Ramos (cell line): ENCODE measurements around the gene ZNF516.

Experiments
- in situ Hi-C: fragments of 300-500 bp; cut with MboI; formaldehyde crosslinking; loops from one replicate; pipeline ENCODE4 v1.14.3; 2022; ENCODE audit warnings: low sequenced_read_pairs; ENCODE audit not compliant: unreplicated experiment

ZNF516 gene

GRCh38 chr18:76445741-76446232 lies 49.3 kb downstream of the ZNF516 start:
- in situ Hi-C loops: no loop called here

DNA sequence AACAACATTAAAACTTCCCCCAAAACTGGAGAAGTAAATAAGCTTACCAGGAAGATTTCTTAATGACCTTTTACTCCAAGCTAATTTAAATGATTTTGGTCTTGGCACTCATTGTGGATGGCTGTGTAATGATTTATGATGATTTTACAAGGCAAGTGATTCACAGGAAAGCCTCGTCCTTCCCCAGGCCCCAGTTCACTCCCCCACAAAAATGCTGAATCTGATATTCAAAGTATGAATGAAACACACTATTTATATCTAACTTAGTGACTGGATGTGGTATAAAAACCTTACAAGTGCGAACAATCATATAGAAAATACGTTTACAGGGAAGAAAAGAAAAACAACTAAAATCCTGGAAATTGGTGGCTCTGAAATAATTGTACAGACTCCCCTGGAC lies 49.8 kb downstream of the ZNF516 start:
- in situ Hi-C loops: no loop called here

DNA sequence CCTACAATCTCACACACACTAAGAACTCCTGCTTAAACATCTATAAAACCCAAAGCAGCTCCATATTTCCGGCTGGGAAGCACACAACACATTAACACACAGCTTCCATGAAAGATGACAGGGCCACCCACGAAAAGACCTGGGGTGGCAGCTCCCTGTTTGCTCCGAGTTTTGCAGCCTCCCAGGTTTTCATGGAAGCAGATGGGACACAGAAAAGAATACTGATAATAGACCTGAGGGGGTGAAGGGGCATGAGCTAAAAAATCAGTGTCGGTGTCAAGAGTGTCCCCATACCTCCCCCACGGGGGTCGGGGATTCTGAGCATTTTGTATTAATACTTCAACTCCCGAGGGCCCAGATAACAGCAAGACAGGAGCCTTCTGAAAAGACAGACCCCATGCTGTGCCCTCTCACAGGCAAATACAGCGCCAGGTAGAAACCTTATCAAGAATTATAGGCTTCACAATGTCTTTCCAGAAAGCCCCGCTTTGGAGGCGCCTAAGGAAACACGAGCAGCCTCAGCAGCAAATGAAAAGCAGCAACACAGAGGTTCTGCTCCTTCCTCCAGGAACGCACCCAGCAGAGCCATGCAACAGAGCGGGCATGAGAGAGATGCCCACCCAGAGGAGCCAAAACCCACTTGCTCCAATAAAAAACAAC lies 50.5 kb downstream of the ZNF516 start:
- in situ Hi-C loops: no loop called here

- in situ Hi-C loops: no loop called here
These were observed 51.3 kb downstream of the ZNF516 start for GRCh38 chr18:76443519-76444445.

- in situ Hi-C loops: no loop called here
These were observed 52.5 kb downstream of the ZNF516 start for GRCh38 chr18:76442413-76443171.

DNA sequence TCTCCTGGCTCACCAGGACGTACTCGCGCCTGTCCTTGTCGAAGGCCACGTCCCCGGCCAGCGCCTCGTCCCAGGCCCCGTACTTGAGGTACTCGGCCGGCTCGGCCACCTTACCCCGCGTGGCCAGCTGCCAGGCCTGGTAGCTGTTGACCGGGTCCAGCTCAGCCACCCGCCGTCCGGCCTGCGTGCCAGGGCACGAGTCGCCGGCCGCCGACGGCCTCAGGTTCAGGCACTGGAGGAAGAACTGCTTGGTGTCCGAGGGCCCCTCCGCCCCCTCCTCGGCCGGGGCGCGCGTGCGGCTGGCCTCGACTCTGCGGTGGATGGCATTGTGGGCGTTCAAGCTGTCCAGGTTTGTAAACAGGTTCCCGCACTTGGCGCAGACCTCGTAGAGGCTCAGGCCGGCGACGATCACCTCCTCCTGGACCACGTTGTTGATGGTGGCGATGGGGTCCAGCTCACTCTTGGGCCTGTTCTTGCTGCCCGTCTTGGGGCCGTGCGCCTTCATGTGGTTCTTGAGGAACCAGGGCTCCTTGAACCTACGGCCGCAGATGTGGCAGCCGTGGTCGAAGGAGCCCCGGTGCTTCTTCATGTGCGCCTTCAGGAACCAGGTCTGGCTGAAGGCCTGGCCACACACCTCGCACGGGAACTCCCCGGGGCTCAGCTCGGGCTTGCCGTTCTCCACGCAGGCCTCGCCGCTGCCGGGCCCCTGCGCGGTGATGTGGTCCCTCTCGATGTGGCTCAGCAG lies 53.2 kb downstream of the ZNF516 start:
- in situ Hi-C loops: no loop called here

- in situ Hi-C loops: no loop called here
These were observed 53.9 kb downstream of the ZNF516 start for GRCh38 chr18:76441002-76441667.

GRCh38 chr18:76437910-76438309 lies 57.1 kb downstream of the ZNF516 start:
- in situ Hi-C loops: no loop called here

- in situ Hi-C loops: no loop called here
These were observed 58.0 kb downstream of the ZNF516 start for GRCh38 chr18:76437011-76437410.

DNA sequence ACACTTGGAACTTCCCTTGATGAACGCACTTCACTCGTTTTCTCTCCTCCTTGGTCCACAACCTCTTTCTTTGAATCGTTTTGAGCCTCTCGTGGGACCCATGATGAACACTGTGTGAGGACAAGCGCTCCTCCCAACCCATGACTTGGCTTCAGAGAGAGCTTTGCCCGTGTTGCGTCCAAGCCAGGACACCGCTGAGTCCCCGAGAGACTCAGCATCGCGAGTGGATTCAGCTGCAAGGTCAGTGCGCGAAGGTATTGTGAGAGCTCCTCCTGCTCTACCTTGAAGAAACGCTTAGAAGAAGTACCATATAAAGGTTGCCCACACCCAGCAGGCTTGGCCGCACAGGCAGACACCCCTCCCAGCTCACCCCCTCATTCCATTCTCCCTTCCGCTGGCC lies 58.7 kb downstream of the ZNF516 start:
- in situ Hi-C loops: no loop called here

DNA sequence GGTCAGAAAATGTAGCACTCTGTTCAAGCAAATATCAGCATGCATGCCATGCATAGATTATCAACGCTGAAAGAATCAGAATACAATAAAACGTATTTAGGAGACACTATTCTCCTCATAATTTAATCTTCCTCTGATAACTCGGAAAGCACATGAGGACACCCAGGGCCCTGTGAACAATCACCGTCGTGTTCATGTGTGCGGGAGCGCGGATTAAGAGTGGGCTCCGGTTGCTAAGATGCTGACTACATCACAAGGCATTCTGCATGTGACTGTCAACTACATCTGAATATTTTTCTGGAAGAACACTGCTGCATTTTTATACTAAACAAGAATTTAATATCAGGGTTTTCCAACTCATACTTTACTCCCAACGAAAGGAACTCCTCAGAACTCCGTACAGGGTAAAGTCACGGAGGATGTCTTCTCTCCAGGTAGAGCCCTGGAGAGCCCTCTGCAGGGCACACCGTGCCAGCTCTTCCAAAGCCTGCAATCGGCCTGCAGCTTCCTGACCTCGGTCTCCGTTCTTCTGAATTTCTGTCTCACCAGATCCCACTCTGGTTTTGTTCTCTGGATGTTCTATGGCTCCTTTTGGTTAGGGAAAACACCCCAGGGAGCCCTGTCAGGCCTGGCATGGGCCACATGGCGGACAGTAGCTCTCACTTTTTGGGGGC lies 59.6 kb downstream of the ZNF516 start:
- in situ Hi-C loops: no loop called here

DNA sequence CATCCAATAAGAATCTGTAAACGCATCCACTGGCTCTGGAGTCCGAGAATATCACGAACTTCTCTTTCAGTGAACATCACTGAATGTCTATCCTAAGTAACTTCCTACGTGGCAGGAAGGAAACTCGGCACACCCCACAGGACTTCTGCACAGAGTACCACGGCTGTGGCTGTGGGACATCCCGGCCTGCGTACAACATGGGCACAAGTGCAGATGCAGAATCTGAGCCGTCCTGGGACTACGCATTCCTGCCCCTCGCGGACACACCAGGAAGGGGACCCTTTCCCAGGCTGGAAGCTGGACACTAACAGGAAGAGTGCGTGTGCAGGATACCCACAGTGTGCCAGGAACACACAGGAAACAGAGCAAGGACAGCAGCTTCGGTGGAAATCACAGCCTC lies 60.6 kb downstream of the ZNF516 start:
- in situ Hi-C loops: no loop called here

DNA sequence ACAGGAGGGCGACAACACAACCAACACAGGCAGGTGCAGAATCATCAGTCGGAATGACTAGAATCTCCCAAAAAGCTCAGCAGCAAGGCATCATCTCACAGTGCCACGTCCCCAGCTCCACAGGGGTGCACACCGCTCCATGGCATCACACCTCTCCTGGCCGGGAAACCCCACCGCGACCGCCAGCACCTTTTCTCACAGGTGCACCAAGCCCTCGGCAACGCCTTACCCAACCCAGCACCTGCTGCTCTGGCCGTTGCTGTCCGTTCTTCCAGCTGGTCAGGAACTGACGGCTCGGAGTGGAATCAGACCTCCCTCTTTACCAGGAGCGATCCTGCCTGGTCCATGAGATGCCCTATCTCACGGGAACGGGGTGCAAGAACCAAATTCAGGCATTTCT lies 61.3 kb downstream of the ZNF516 start:
- in situ Hi-C loops: no loop called here

GRCh38 chr18:76432970-76433767 lies 61.9 kb downstream of the ZNF516 start:
- in situ Hi-C loops: no loop called here

DNA sequence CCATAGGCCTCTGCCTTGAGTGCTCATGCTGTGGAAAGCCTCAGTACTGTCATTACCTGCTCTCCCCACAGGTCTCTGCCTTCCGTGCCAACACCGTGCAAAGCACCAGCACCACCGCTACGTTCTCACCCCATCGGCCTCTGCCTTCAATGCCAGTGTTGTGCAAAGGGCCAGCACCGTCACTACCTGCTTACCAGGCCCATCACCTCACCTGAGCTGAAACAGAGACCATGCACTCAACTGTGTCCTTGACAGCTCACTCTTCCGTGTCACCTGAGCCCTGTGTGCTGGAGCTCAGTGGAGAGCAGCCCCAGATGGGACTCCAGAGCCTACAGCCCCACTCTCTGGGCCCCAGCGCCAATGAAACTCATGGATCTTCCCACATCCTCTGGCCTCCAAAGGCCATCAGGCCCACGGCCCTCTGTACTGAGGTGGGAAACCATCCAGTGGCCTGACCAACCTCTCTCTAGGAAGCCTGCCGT lies 62.7 kb downstream of the ZNF516 start:
- in situ Hi-C loops: no loop called here

- in situ Hi-C loops: no loop called here
These were observed 63.4 kb downstream of the ZNF516 start for GRCh38 chr18:76431437-76432273.

GRCh38 chr18:76430636-76431035 lies 64.4 kb downstream of the ZNF516 start:
- in situ Hi-C loops: no loop called here
